Esophagus squamous epithelium (tissue), 5 donors: ENCODE results near the gene NEUROD1. TPM values are rescaled to one million over a fixed set of nuclear protein-coding genes. Genes with fewer than 3 reads are reported as not detected.

Source experiments
- DNase-seq: peaks from one replicate; lab custom pipeline; 2025; lab: John Stamatoyannopoulos, UW
- H3K27ac ChIP-seq, 4 donors: fragments of 200-600 bp; sonication (generic); one replicate each; pipeline ENCODE4 v1.5.1; 2016 to 2019; ENCODE audit warnings: mild to moderate bottlenecking in 1 of 4
- H3K27me3 ChIP-seq, 4 donors: fragments of 200-600 bp; sonication (generic); 1 replicate in 3 of 4; 2 replicates in 1 of 4; pipeline versions ENCODE4 v1.5.1 to v1.6.0; 2017 to 2021; ENCODE audit warnings: antibody characterized with exemption in 1 of 4
- H3K36me3 ChIP-seq, 3 donors: fragments of 200-600 bp; sonication (generic); one replicate each; pipeline ENCODE4 v1.5.1; 2016 to 2019
- H3K4me1 ChIP-seq, 3 donors: fragments of 200-600 bp; sonication (generic); one replicate each; pipeline ENCODE4 v1.5.1; 2017 to 2019
- H3K4me3 ChIP-seq, 4 donors: fragments of 200-600 bp; sonication (generic); 1 replicate in 3 of 4; 2 replicates in 1 of 4; pipeline ENCODE4 v1.5.1; 2016 to 2019; ENCODE audit warnings: mild to moderate bottlenecking in 2 of 4, moderate library complexity in 1 of 4
- H3K9me3 ChIP-seq, 3 donors: fragments of 200-600 bp; sonication (generic); one replicate each; pipeline ENCODE4 v1.5.1; 2016 to 2019
- POLR2A ChIP-seq, 4 donors: fragments of 450-650 bp; IDR thresholded peaks; one replicate each; pipeline ENCODE4 v1.6.1; 2017; ENCODE audit warnings: antibody characterized with exemption in 4 of 4, mild to moderate bottlenecking in 4 of 4, moderate library complexity in 3 of 4
- WGBS, 2 donors: methylation state at CpG; one replicate each; pipeline ENCODE4 v1.1.5; 2018; 5-methylcytosine and 5-hydroxymethylcytosine counted together
- intact Hi-C: fragments of 100-400 bp; cut with DNase I; formaldehyde crosslinking; loops from one replicate; pipeline ENCODE4 v1.15.0; 2022
- total RNA-seq, 4 donors: library from RNA; depleted of rRNA; stranded (reverse); fragments of >200 nt; gene quantifications; one replicate each; pipeline ENCODE4 v1.1.0, GENCODE V29; 2016
- TF ChIP-seq, protein P1 (sequence below), 6 experiments: fragments of 450-650 bp in 4 of 6; fragments of 200-600 bp in 2 of 6; sonication (generic) in 2 of 6; IDR thresholded peaks; one replicate each; pipeline ENCODE4 v1.5.1; 2016 to 2019; ENCODE audit warnings: antibody characterized with exemption in 6 of 6, mild to moderate bottlenecking in 4 of 6, moderate library complexity in 4 of 6
- donor health status: DM: yes; HTN: yes; CAD: no.

Gene NEUROD1
- total RNA-seq, 4 donors from 2014 or later, result not detected

DNA sequence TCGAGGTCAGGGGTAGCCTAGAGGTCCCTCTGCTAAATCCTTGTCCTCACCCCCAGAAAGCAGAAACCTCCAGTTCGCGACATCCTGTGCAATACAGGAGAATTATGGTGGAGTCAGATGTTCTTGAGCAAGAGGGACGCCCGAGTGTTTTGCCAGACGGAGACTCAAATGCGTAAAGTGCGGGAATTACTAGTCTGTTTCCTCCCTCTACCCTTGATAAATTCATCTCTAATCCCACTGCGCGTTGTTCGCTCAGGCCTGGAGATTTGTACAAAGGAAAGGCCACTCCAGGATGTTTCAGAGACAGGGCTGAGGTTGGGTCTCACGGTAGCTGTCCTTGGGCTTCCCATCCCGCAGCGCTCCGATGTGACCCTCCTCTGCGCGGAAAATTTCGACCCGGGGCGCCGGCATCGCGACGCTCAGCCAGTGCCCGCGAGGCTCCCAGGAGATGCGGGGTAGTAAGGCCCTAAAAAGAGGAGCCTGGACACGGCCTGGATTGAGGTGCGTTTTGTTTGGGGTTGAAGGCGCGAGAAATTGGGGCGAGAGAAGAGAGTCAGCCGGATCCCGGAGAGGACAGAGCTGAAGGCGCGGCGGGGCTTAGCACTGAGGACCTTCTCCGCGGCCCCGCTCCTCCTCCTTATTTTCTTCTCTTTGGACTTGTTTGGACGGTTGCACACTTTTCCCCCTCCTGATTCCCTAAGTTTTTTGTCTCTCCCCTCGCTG lies 2.6 kb upstream of the NEUROD1 start:
- Histone ChIP-seq H3K27me3 (peaks cover 31 to 100% (median 56%) of the 10 kb centered on the region in 4 donors), H3K27ac (no peak overlapping the region), H3K9me3 (peaks cover 0 to 4% (median 0%) of the 10 kb centered on the region in 3 donors), H3K4me3 (peak overlapping the region in 2 of 4 donors; percentile 9 to 52), H3K4me1 (peaks cover 15 to 41% (median 15%) of the 10 kb centered on the region in 3 donors), H3K36me3 (no peaks in the 10 kb centered on the region)
- no peak for DNase-seq
- intact Hi-C loops, result no loop called here
- TF ChIP-seq POLR2A (IDR thresholded peaks at IDR 0.05), result no peak
- 8 to 24% methylated on average over 9 to 26 of the region's 42 CpGs for WGBS, 2 donors

DNA sequence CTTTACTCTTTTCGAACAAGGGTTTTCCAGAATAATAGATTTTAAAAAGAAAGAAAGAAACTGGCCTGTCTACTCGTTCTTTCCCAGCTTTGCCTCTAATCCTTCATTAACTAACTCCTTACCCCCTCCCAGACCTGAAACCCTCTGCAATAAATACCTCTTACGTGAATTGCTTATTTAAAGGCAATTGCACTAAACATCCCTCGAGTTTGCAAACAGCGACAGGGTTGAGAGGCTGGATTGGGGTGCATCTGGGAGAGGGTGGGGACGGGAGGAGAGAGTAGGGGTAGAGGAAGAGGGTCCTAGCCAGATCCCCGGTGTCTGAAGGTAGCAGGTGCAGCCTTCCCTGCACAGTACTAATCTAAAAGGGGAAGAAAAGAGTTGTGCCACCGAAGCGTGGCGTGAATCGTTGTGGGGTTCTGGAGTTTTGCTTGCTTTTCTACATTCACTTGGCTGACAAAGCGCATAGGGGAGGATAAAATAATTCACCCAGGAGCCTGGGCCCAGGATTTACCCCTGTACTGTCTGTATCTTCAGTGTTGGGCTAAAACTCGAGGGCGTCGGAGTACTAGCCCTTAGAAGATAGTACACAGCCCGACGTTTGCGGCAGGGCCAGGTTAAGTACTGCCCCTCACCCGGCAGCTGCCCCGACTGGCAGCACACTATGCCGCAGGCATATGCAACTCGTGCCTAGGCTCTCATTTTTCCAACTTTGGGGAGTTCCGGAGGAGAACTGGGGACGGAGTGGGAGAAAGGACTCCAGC lies 1.9 kb upstream of the NEUROD1 start:
- peaks cover 0 to 4% (median 0%) of the 10 kb centered on the region in 3 donors for H3K9me3 ChIP-seq
- H3K27me3 ChIP-seq, result peaks cover 31 to 100% (median 59%) of the 10 kb centered on the region in 4 donors
- no peak overlapping the region for H3K4me3 ChIP-seq
- DNase-seq, result no peak
- WGBS, 2 donors, result 14 to 16% methylated on average over 16 to 24 of the region's 24 CpGs
- TF ChIP-seq, protein P1, sequence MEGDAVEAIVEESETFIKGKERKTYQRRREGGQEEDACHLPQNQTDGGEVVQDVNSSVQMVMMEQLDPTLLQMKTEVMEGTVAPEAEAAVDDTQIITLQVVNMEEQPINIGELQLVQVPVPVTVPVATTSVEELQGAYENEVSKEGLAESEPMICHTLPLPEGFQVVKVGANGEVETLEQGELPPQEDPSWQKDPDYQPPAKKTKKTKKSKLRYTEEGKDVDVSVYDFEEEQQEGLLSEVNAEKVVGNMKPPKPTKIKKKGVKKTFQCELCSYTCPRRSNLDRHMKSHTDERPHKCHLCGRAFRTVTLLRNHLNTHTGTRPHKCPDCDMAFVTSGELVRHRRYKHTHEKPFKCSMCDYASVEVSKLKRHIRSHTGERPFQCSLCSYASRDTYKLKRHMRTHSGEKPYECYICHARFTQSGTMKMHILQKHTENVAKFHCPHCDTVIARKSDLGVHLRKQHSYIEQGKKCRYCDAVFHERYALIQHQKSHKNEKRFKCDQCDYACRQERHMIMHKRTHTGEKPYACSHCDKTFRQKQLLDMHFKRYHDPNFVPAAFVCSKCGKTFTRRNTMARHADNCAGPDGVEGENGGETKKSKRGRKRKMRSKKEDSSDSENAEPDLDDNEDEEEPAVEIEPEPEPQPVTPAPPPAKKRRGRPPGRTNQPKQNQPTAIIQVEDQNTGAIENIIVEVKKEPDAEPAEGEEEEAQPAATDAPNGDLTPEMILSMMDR (IDR thresholded peaks at IDR 0.05), result no peak
- no peak for TF ChIP-seq POLR2A (IDR thresholded peaks at IDR 0.05)
- intact Hi-C loops, result no loop called here
- H3K36me3 ChIP-seq, result no peaks in the 10 kb centered on the region
- H3K4me1 ChIP-seq, result peaks cover 15 to 41% (median 15%) of the 10 kb centered on the region in 3 donors
- no peak overlapping the region for H3K27ac ChIP-seq

DNA sequence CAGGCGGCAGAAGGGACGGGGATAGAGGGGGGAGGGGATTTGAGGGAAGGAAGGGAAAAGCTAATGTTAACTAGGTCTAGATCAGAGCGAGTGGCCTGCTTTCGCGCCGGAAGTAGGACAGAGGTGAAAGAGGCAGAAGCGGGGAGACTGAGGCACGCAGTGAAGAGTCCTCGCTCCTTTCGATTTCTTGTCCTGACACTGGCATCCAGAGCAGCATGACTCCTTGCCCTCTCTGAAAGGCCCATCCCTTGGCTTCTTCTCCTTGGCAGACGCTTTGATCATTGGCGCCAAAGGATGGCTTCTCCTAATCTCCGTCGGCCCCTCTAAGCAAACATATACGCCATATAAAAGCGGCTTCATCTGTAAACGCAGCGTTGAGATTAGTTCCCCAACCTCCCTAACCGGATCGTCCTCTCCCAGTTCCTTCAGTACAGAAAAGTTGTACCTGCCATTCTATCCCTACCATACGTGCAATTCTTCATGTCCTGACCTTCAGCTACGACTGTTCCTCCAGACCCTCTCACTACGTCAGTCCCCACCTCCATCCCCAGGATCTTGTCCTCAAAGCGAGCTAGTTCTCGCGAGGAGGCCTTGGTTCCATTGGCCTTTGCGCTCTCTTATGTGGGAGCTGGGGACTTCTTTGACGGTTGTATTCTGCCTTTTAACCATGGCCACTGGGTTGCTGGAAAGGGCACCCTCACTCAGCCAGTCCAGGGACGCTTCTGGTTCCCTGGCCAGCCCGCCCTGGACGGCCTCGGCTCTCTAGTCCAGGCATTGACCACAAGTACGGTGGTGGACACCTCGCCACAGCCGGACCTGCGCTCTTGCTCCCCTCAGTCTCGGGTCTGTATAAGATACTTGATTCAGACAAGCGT lies 857 bp upstream of the NEUROD1 start:
- Histone ChIP-seq H3K36me3 (no peaks in the 10 kb centered on the region), H3K9me3 (peaks cover 0 to 4% (median 0%) of the 10 kb centered on the region in 3 donors), H3K27me3 (peaks cover 31 to 97% (median 59%) of the 10 kb centered on the region in 4 donors), H3K4me3 (peak overlapping the region in 1 of 4 donors; percentile 46), H3K27ac (no peak overlapping the region), H3K4me1 (peaks cover 15 to 41% (median 15%) of the 10 kb centered on the region in 3 donors)
- no peak for TF ChIP-seq POLR2A (IDR thresholded peaks at IDR 0.05)
- TF ChIP-seq, protein P1 (IDR thresholded peaks at IDR 0.05), result no peak
- intact Hi-C loops, result no loop called here
- WGBS, 2 donors, result 5 to 8% methylated on average over 25 to 33 of the region's 38 CpGs
- DNase-seq, result no peak

DNA sequence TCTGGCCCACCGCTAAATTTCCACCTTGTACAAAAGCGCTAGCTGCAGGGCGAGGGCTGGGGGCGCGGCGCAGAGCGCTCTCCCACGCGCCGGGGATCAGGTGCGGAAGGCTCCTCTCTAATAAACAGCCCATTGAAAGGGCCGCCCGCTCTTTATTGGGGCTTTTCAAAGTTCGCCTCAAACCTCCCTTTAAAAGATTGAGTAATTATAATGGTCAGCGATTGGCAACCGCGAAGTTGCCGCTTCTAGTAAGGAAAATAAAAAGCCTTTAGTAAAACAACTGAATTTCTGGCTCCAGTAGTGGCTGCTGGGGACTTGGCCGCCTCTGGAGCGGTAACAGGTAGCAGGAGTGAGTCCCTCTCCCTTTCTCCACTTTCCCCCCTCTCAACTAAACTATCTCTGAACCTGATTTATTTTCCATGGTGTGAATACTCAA lies 755 bp downstream of the NEUROD1 start:
- H3K4me1 ChIP-seq, result peaks cover 15 to 40% (median 15%) of the 10 kb centered on the region in 3 donors
- DNase-seq, result no peak
- intact Hi-C loops, result no loop called here
- no peaks in the 10 kb centered on the region for H3K36me3 ChIP-seq
- 3 to 13% methylated on average over 15 to 18 of the region's 20 CpGs for WGBS, 2 donors
- no peak for TF ChIP-seq POLR2A (IDR thresholded peaks at IDR 0.05)
- TF ChIP-seq, protein P1 (IDR thresholded peaks at IDR 0.05), result no peak
- peaks cover 0 to 4% (median 0%) of the 10 kb centered on the region in 3 donors for H3K9me3 ChIP-seq
- H3K27me3 ChIP-seq, result peaks cover 30 to 96% (median 50%) of the 10 kb centered on the region in 4 donors
- no peak overlapping the region for H3K27ac ChIP-seq
- H3K4me3 ChIP-seq, result no peak overlapping the region
